AG04450 (cell line): ENCODE data around the gene SIRT7. TPM values are rescaled to one million over a fixed set of nuclear protein-coding genes. Genes with fewer than 3 reads are reported as not detected.
"Not testable (repeated sequence)": the region's sequence is repeated elsewhere in the genome, so short reads cannot be mapped to it uniquely, and the experiment has no call there.

Experiments used
- CTCF ChIA-PET: fragments of 300-600, 350-600 bp; formaldehyde crosslinking; extraction: SDS; loops from one replicate; lab custom pipeline; 2022; ENCODE audit warnings: antibody characterized with exemption, inconsistent platforms; lab: Charles Lee
- POLR2A ChIA-PET: fragments of 350-600 bp; formaldehyde crosslinking; extraction: SDS; loops from one replicate; lab custom pipeline; 2021; ENCODE audit warnings: antibody characterized with exemption, inconsistent platforms; lab: Yijun Ruan, JAX
- DNase-seq: peaks from one replicate; pipeline ENCODE4 v3.0.0-alpha.2; 2011; ENCODE audit warnings: low read depth, low spot score
- H3K27ac ChIP-seq: one replicate; pipeline ENCODE4 v1.5.1; 2012; ENCODE audit warnings: low read depth, low read length, control low read depth
- H3K27me3 ChIP-seq: one replicate; pipeline ENCODE4 v1.6.0; 2012; ENCODE audit warnings: low read length; ENCODE audit not compliant: control insufficient read depth, insufficient read depth
- H3K4me3 ChIP-seq: 2 replicates; pipeline ENCODE4 v1.5.1; 2011; ENCODE audit warnings: mild to moderate bottlenecking, low read depth, low read length, control low read depth
- H3K9me3 ChIP-seq: 2 replicates; pipeline ENCODE4 v1.5.1; 2012; ENCODE audit warnings: low read length; ENCODE audit not compliant: control insufficient read depth, insufficient read depth
- polyA plus RNA-seq: library from polyadenylated mRNA; depleted of rRNA; stranded (reverse); fragments of >200 nt; gene quantifications from 2 replicates; pipeline ENCODE4 v1.2.3, GENCODE V29; 2011
- TF ChIP-seq, protein P1 (sequence below): IDR thresholded peaks from 2 replicates; pipeline ENCODE4 v1.5.1; 2011; ENCODE audit warnings: low read depth, low read length, control low read depth, inconsistent platforms

SIRT7 gene
- polyA plus RNA-seq, 1 experiment: 4.3 TPM

DNA sequence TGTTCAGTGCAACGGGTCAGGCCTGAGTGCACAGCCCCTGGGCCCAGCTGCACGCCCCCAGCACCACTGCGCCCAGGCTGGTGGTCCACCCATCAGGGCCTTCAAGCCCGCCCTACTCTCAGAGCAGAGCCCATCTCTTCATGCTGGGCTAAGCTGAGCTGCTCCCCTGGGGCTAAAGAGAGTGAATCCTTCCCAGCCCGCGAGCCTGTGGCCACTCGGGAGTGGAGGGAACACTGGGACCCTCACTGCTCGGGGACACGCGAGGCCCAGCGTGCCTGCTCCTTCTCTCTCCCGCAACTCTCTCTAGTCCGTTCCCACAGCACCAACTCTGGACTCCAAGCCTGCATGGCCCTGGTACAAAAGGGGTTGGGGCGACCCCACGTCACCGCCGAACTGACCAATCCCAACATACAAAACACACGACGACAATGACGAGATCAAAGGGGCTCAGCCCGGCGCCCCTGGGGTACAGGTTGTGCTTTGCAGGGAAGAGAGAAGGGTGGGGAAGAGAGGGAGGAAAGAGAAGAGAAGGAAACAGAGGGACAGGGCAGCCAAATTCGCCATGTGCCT is 4.1 kb upstream of the SIRT7 start:
- Histone ChIP-seq H3K27ac (no peak overlapping the region), H3K4me3 (no peak overlapping the region), H3K27me3 (no peaks in the 10 kb centered on the region), H3K9me3 (no peaks in the 10 kb centered on the region; the same call in 1 of the 2 replicates)
- CTCF ChIA-PET: no interaction called here
- TF ChIP-seq, protein P1, sequence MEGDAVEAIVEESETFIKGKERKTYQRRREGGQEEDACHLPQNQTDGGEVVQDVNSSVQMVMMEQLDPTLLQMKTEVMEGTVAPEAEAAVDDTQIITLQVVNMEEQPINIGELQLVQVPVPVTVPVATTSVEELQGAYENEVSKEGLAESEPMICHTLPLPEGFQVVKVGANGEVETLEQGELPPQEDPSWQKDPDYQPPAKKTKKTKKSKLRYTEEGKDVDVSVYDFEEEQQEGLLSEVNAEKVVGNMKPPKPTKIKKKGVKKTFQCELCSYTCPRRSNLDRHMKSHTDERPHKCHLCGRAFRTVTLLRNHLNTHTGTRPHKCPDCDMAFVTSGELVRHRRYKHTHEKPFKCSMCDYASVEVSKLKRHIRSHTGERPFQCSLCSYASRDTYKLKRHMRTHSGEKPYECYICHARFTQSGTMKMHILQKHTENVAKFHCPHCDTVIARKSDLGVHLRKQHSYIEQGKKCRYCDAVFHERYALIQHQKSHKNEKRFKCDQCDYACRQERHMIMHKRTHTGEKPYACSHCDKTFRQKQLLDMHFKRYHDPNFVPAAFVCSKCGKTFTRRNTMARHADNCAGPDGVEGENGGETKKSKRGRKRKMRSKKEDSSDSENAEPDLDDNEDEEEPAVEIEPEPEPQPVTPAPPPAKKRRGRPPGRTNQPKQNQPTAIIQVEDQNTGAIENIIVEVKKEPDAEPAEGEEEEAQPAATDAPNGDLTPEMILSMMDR: no peak
- POLR2A ChIA-PET: interaction anchor here (0.7 kb wide), 1 partner anchor 226 kb away, joined by 3 read pairs; no protein-coding TSS in a partner anchor
- no peak for DNase-seq

DNA sequence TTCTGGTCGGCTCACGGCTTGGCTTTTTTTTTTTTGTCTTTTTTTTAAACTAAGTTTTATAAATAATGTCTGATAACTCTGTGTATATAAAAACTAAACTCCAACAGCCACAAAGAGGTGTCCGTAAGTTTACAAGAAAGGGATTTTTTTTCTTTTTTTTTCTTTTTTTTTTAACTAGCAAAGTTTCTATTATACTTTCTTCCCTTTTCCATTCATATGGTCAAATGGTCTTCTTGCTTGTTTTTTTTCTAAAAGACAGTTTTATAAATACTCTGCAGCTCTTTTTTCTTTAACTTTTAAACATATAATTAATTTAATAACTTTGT is 3.5 kb upstream of the SIRT7 start:
- H3K9me3 ChIP-seq: no peaks in the 10 kb centered on the region; the same call in 1 of the 2 replicates
- no peak overlapping the region for H3K27ac ChIP-seq
- TF ChIP-seq, protein P1: no peak
- H3K27me3 ChIP-seq: no peaks in the 10 kb centered on the region
- CTCF ChIA-PET: no interaction called here
- DNase-seq: no peak
- H3K4me3 ChIP-seq: peak overlapping the region; percentile 25; the same call in 1 of the 2 replicates
- POLR2A ChIA-PET: interaction anchor here (0.7 kb wide), 1 partner anchor 225 kb away, joined by 3 read pairs; no protein-coding TSS in a partner anchor

DNA sequence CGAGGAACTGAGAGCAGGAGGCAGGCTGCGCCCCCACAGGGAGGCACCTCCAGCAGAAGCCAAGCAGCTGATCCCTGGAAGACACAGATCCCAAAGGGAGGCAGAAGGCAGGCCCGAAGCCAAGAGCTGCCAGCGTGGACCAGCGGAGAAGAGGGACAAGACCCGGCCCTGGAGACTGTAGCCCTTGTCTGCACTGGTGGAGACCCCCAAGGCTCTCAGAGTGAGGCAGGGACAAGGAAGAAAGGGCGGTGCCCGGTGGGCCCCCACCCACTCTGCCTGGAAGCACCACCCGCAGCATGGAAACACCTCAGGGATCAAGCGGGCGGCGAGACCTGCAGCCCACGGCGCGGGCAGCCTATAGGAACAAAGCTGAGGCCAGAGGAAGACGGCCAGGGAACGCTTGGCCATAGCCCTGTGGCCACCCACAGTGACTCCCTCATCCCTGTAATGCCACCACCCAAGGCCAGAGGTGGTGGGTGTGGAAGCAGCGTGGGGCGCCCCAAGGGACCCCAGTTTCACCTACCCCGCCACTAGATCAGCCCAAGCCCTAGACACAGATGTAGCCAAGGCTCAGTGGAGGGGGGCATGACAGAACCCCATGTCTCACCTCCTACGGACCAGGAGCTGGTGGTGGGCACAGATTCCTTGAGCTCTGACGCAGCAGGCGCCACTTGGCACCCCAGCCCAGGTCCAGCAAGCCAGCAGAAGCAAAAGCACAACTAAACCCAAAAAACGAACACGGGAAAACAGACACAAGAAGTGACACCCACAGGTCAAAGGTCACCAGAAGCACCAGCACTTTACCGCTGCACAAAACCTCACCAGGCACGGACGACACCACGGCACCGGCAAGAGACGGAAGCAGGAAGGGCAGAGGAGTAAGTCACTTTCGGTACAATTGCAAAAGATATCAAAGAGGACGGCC is 2.9 kb upstream of the SIRT7 start:
- TF ChIP-seq, protein P1: no peak
- DNase-seq: no peak
- Histone ChIP-seq H3K4me3 (peak overlapping the region; percentile 25; the same call in 1 of the 2 replicates), H3K27ac (no peak overlapping the region), H3K9me3 (no peaks in the 10 kb centered on the region; the same call in 1 of the 2 replicates), H3K27me3 (no peaks in the 10 kb centered on the region)
- ChIA-PET POLR2A (no interaction called here), CTCF (no interaction called here)

DNA sequence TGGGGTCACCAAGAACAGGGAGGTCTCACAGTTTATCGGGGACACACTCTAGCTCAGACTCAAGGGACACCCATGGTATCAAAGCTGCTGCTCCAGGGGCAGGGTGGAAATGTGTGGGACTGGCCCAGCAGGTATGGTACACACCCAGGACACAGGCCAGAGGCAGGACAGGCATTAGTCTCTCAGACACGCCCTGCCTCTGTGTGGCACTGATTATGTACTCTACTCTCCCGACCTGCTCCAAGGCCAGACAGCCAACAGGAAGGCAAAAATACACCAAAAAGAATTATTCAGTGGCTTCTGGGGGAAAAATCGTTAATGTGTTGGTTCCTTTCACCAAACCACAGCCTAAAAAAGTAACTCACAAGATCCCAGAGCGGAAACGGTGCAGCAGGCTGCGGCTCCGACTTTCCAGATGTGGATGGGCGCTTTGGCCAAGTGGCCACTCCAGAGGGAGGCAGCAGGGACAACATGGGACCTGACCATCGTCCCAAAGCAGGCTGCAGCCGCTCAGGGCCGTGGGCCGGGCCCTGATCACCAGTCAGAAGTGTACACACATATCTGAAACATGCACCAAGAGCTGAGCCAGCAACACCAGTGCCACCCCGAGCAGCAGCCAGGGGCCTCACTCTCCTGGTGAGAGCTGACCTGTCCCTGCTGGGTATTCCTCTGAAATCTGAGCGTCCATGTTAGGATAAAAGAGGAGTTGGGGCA is 1.0 kb upstream of the SIRT7 start:
- DNase-seq: no peak
- ChIA-PET CTCF (no interaction called here), POLR2A (no interaction called here)
- no peaks in the 10 kb centered on the region for H3K27me3 ChIP-seq
- H3K9me3 ChIP-seq: no peaks in the 10 kb centered on the region; the same call in 1 of the 2 replicates
- no peak overlapping the region for H3K4me3 ChIP-seq
- no peak overlapping the region for H3K27ac ChIP-seq
- TF ChIP-seq, protein P1: no peak

DNA sequence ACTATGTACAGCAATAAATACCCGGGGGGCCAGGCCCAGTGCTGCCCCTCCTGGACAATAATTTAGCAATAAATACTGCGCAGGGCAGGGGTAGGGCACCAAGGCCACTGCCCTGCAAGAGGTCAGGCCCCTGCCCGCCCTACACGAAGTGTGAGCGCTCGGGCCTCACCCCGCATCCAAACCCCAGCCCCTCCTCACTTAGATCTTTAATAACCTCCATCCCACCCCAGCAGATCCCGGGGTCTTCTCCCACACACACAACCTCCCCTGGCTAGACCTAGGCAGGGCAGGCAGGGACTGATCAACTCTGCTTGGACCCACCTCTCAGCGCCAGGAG is 325 bp upstream of the SIRT7 start:
- POLR2A ChIA-PET, H3K27ac ChIP-seq, H3K9me3 ChIP-seq, CTCF ChIA-PET, H3K27me3 ChIP-seq, DNase-seq: not testable (repeated sequence)
- 0 out of 2 replicates have a peak overlapping the region, but pooled peaks have one; percentile 25 for H3K4me3 ChIP-seq
